K562 (cell line): ENCODE data around the gene AHI1. TPM values are rescaled to one million over a fixed set of nuclear protein-coding genes. Genes with fewer than 3 reads are reported as not detected.

ENCODE experiments used
- AFF4 ChIP-seq: sonication (generic); formaldehyde crosslinking; IDR thresholded peaks from 2 replicates; pipeline ENCODE4 v1.8.0; 2023; ENCODE audit warnings: mild to moderate bottlenecking, missing genetic modification reagents
- BACH1 ChIP-seq: fragments of 200-800 bp; sonication (Bioruptor generic); IDR thresholded peaks from 2 replicates; pipeline ENCODE4 v1.6.1; 2016; ENCODE audit warnings: missing genetic modification characterization, missing compliant biosample characterization
- CREM ChIP-seq: IDR thresholded peaks from 2 replicates; pipeline ENCODE4 v1.6.1; 2014; ENCODE audit warnings: antibody characterized with exemption, low read depth
- CSDE1 ChIP-seq, 2 experiments: fragments of 450-650 bp; IDR thresholded peaks; 2 replicates each; pipeline ENCODE4 v1.6.1; 2016; ENCODE audit warnings: mild to moderate bottlenecking in 1 of 2
- HBP1 ChIP-seq: fragments of 450-650 bp; formaldehyde crosslinking; IDR thresholded peaks from 2 replicates; pipeline ENCODE4 v1.4.0; 2022; ENCODE audit warnings: missing genetic modification characterization
- MBD2 ChIP-seq: sonication (generic); IDR thresholded peaks from 2 replicates; pipeline ENCODE4 v1.6.1; 2016; ENCODE audit warnings: low read depth, borderline replicate concordance
- MYBL2 ChIP-seq, 2 experiments: fragments of 450-650 bp in 1 of 2; sonication (generic) in 1 of 2; formaldehyde crosslinking in 1 of 2; IDR thresholded peaks; 2 replicates each; pipeline versions ENCODE4 v1.6.1 to v1.8.1; 2017 to 2022; ENCODE audit warnings: borderline replicate concordance in 1 of 2, inconsistent platforms in 1 of 2, low read depth in 1 of 2, mild to moderate bottlenecking in 1 of 2, missing genetic modification reagents in 1 of 2, moderate library complexity in 1 of 2
- NR4A1 ChIP-seq, 2 experiments: fragments of 250-450 bp in 1 of 2; fragments of 450-650 bp in 1 of 2; sonication (Bioruptor Pico) in 1 of 2; IDR thresholded peaks; 2 replicates each; pipeline versions ENCODE4 v1.4.0 to v1.6.1; 2016 to 2020; ENCODE audit warnings: mild to moderate bottlenecking in 2 of 2, missing compliant biosample characterization in 1 of 2, missing genetic modification characterization in 1 of 2, moderate library complexity in 1 of 2
- OTX1 ChIP-seq: fragments of 450-650 bp; formaldehyde crosslinking; IDR thresholded peaks from 2 replicates; pipeline ENCODE4 v1.4.0; 2022; ENCODE audit warnings: mild to moderate bottlenecking
- PTRF ChIP-seq: fragments of 450-650 bp; IDR thresholded peaks from 2 replicates; pipeline ENCODE4 v1.6.1; 2016; ENCODE audit warnings: mild to moderate bottlenecking, missing genetic modification characterization, missing compliant biosample characterization
- SP2 ChIP-seq: IDR thresholded peaks from 2 replicates; pipeline ENCODE4 v1.6.1; 2011; ENCODE audit warnings: mild to moderate bottlenecking, low read depth, low read length, moderate library complexity; ENCODE audit not compliant: poor library complexity, severe bottlenecking; ENCODE audit errors: extremely low read depth
- ZBTB1 ChIP-seq: sonication (generic); formaldehyde crosslinking; IDR thresholded peaks from 2 replicates; pipeline ENCODE4 v1.8.1; 2023; ENCODE audit warnings: missing genetic modification reagents, low read depth, mild to moderate bottlenecking, borderline replicate concordance
- ZBTB9 ChIP-seq: fragments of 450-650 bp; formaldehyde crosslinking; IDR thresholded peaks from 2 replicates; pipeline ENCODE4 v1.4.0; 2020; ENCODE audit warnings: mild to moderate bottlenecking, moderate library complexity
- ZFP91 ChIP-seq: sonication (generic); formaldehyde crosslinking; IDR thresholded peaks from 2 replicates; pipeline ENCODE4 v1.8.0; 2022; ENCODE audit warnings: mild to moderate bottlenecking, missing genetic modification reagents
- ZNF780A ChIP-seq: fragments of 250-450 bp; sonication (Bioruptor Pico); IDR thresholded peaks from 2 replicates; pipeline ENCODE4 v1.5.0; 2021; ENCODE audit warnings: mild to moderate bottlenecking
- polyA plus RNA-seq, 8 experiments: library from polyadenylated mRNA; depleted of rRNA in 4 of 8; stranded (reverse) in 5 of 8; unstranded in 3 of 8; fragments of >200 nt; fragmentation: Nextera tagmentation in 2 of 8; fragmentation: Illumina TruSeq in 1 of 8; extraction: Ambion mirVana in 2 of 8; extraction: Trizol in 1 of 8; gene quantifications; 2 replicates each; pipeline versions ENCODE4 v1.2.1 to v1.2.3, GENCODE V29; 2011 to 2014; ENCODE audit warnings: inconsistent platforms in 1 of 8, missing spikeins in 1 of 8
- total RNA-seq, 7 experiments: library from RNA; depleted of rRNA in 6 of 7; stranded (reverse); fragments of >200 nt in 6 of 7; fragmentation: Illumina TruSeq in 2 of 7; extraction: Trizol in 2 of 7; gene quantifications; 2 replicates each; pipeline versions ENCODE4 v1.2.1 to v1.2.3, GENCODE V29; 2011 to 2021; ENCODE audit warnings: low replicate concordance in 1 of 7
- TF ChIP-seq, protein P1 (sequence below): fragments of 450-650 bp; formaldehyde crosslinking; conservative IDR thresholded peaks from 2 replicates; pipeline ENCODE4 v1.4.0; 2022; ENCODE audit warnings: mild to moderate bottlenecking, missing genetic modification characterization
- TF ChIP-seq, protein P2 (sequence below): IDR thresholded peaks from 2 replicates; pipeline ENCODE4 v1.6.1; 2011; ENCODE audit not compliant: insufficient read length; ENCODE audit errors: extremely low read depth

Gene AHI1
- total and polyA plus RNA-seq, 9 of the 15 experiments (the other 6 are each of a cell fraction or from before 2014, with no cell fraction given): 24.7 to 54.9 (median 32.2) TPM

- TF ChIP-seq AFF4 (CRISPR knock-in tag): no peak
- TF ChIP-seq BACH1 (tag): no peak
- no peak for TF ChIP-seq MBD2
- TF ChIP-seq, protein P1, sequence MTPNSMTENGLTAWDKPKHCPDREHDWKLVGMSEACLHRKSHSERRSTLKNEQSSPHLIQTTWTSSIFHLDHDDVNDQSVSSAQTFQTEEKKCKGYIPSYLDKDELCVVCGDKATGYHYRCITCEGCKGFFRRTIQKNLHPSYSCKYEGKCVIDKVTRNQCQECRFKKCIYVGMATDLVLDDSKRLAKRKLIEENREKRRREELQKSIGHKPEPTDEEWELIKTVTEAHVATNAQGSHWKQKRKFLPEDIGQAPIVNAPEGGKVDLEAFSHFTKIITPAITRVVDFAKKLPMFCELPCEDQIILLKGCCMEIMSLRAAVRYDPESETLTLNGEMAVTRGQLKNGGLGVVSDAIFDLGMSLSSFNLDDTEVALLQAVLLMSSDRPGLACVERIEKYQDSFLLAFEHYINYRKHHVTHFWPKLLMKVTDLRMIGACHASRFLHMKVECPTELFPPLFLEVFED (CRISPR knock-in tag): 0 out of 2 replicates have a peak, but pooled peaks have one; percentile 39
- no peak for TF ChIP-seq SP2
- no peak for TF ChIP-seq NR4A1 (CRISPR knock-in tag; IDR thresholded peaks at IDR 0.05)
- TF ChIP-seq NR4A1 (tag; IDR thresholded peaks at IDR 0.05): no peak
- TF ChIP-seq OTX1 (CRISPR knock-in tag): peak; percentile 15; the same call in 1 of the 2 replicates
- TF ChIP-seq, protein P2, sequence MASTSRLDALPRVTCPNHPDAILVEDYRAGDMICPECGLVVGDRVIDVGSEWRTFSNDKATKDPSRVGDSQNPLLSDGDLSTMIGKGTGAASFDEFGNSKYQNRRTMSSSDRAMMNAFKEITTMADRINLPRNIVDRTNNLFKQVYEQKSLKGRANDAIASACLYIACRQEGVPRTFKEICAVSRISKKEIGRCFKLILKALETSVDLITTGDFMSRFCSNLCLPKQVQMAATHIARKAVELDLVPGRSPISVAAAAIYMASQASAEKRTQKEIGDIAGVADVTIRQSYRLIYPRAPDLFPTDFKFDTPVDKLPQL: no peak
- TF ChIP-seq ZFP91: no peak
- TF ChIP-seq CSDE1 (IDR thresholded peaks at IDR 0.05): no peak
- no peak for TF ChIP-seq ZBTB1
- TF ChIP-seq HBP1: peak; percentile 90; the same call in 1 of the 2 replicates
- peak; percentile 29; the same call in 1 of the 2 replicates for TF ChIP-seq MYBL2 (IDR thresholded peaks at IDR 0.05; ENCODE audit: low read depth)
- TF ChIP-seq MYBL2 (CRISPR knock-in tag; IDR thresholded peaks at IDR 0.05; ENCODE audit: borderline replicate concordance): no peak
- TF ChIP-seq PTRF (tag): no peak
- TF ChIP-seq ZNF780A (CRISPR knock-in tag): no peak
- TF ChIP-seq CREM: no peak
- no peak for TF ChIP-seq ZBTB9 (CRISPR knock-in tag)
Observed at GRCh38 chr6:135532559-135532958, 35.0 kb upstream of the AHI1 start (continued).
